HG02884 (cell line): Measurements from ENCODE around the gene NISCH.

ENCODE experiments used
- ATAC-seq: cut with Tn5 transposase; IDR thresholded peaks from one replicate; pipeline ENCODE4 v1.9.1; 2021; ENCODE audit warnings: mild to moderate bottlenecking, moderate library complexity; ENCODE audit not compliant: unreplicated experiment

NISCH gene

DNA sequence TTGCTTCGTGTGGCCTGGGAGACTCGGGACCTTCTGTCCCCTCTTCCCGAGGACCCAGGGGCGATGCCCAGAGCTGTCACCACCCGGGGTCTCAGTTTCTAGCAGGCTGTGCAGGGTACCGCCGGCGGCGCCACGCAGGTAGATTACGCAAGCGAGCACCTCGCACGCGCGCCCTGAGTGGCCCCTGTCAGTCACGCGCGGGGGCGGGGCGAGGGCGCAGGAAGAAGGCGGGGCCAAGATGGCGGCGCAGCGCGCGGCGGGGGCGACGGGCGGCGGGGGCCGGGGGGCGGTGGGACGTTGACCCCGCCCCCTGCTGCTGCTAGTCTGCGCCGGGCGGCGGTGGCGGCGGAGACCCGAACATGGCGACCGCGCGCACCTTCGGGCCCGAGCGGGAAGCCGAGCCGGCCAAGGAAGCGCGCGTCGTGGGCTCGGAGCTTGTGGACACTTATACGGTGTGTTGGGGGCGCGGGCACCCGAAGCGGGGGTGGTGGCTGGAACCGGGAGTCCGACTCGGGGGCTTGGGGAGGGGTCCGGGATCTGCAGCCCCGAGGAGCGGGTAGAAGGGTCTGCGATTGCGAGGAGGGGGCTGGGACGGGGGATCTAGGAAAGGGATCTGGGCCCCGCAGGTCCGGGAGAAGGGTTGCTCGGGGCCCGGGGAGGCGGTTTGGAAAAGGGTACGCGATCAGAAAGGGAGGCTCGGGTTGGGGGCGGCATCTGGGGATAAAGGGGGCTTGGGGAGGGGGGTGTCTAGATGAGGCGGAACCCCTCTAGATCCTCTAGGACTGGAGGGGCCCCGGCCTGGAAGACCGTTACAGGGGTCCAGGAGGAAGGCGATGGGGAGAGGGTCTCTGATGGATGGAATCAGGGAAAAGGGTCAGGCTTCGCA lies at the start of gene NISCH:
TSS of gene NISCH (plus strand) at position 322 of the 886 bp plus-strand sequence. CDS start at position 360, 38 bp downstream.
- peak; percentile 78 for ATAC-seq

DNA sequence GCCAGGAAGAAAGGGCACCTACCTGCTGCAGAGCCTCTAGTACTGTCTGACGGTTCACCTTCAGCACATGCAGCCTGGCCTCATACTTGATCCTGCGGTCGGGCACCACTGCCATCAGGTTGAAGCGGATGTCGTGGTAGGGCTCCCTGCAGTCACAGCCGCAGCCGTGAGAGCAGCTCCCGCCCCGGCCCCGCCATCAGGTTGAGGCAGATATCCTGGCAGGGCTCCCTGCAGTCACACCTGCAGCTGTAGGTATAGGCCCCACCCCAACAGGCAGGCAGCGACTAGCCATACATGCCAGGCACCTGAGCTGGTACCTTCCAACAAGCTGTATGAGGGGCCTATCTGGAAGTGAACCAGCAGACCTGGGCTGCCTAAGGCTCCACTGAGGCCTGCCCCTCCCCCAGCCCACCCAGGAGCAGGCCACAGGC lies 49.2 kb upstream of the NISCH start:
- no peak for ATAC-seq

DNA sequence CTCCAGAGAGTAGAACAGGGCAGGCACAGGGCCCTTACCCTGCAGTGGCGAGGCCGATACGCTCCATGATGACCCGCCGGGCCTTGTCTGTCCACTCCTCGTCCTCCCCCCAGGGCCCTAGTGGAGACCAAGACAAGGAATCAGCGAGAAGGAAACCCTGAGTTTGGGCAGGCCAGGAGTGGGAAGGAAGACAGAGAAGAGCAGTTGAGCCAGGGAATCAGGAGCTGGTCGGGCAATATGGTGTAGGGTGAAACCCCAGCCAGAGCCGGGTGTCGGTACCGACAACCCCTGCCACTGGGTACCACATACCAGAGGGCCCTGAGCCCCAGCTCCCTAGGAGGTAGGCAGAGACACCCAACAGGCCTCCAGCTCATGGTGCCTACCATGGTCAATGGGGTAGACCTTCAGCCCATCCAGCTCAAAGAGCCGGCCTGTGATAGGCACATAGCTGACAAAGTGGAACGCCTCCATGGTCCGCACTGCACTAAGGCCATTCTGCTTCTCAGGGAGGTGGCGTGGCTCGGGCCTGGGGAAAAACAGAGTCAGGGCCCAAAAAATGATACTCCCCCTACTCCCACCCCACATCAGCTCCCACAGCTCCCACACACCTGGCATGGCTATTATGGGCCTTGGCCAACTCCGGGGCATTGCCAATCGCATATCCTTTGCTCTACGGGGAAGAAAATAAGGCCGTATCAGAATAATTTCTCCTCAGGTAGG lies 48.5 kb upstream of the NISCH start:
- no peak for ATAC-seq

DNA sequence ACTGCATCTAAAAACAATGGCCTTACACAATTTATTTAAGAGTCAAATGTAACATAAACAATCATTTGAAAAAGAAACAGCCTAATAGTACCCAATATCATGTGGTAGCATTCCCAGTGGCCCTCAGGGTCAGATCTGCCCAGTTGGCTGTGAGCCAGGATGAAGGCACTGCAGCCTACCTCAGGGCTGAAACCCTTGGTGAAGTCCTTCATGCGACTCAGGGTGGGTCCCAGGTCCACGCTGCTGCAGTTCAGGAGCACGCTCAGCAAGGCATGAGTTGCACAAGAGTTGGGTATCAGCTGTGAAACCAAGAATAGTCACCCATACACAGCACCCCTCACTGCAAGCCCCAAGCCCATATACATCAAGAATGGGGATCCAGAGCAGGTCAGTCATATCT lies 47.6 kb upstream of the NISCH start:
- ATAC-seq, result no peak

DNA sequence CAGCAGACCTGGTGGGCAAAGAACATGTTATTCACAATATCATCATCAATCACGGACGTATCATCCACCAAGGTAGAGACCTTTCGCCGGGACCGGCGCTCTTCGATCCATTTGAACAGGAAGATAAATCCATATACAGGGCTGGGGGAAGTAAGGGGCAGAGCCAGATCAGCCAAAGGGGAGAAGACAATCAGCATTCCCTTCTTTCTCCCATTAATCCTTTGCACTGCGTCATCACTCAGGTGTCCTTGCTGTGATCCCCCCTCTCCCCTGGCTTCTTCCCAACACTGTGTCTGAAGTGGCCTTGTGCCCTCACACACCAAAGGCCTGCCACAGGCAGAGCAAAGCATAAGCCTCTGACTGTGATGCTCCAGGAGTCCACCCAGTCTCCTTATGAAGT lies 46.9 kb upstream of the NISCH start:
- no peak for ATAC-seq

DNA sequence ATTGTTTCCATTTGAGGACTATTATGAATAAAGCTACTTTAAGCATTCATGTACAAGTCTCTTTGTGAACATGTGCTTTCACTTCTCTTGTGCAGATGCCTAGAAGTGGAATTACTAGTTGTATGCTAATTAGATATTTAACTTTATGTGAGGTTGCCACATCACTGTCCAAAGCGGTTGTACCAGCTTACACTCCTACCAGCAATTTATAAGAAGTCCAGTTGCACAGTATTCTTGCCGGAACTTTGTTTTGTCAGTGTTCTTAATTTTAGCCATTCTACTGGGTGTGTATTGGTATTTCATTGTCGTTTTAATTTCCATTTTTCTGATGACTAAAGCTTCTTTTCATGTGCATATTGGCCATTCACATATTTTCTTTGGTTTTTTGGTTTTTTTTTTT lies 39.6 kb upstream of the NISCH start:
- ATAC-seq, result no peak

DNA sequence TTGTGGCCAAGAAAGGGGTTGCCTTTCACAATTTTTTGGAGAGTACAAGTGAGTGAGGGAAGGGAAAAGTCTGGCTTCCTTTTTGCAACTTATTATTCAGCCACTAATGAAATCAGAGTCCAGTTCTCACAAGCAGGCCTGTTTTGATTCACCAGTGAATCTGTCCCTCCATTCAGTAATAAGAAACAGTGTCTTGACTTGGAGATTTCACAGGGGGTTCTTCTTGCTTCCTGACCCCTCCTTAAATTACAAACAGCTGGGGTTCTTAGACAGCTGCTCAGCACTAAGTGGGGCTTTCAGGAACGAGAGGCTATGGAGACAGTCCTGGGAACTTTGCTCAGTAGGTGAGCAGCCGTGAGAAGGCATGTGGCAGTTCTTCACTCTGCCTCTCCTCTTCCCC lies 35.0 kb upstream of the NISCH start:
- no peak for ATAC-seq

DNA sequence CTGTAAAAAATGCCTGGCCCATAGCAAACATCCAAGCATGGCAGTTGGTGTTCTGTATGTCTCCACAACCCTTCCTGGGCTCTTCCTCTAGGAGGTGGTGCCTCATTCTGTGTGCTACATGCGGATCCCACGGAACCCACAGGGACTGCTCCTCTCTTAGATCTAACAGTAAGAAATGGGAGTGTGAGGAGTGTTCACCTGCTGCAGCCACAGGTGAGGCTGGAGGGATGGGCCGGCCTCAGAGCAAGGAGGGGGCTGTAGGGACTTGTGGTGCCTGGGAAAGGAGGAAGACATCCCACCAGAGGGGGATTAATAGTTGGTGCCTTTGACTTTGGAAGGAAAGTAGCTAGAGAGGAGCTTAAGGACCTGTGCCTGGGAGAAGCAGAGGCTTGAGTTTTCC lies 32.7 kb upstream of the NISCH start:
- no peak for ATAC-seq

DNA sequence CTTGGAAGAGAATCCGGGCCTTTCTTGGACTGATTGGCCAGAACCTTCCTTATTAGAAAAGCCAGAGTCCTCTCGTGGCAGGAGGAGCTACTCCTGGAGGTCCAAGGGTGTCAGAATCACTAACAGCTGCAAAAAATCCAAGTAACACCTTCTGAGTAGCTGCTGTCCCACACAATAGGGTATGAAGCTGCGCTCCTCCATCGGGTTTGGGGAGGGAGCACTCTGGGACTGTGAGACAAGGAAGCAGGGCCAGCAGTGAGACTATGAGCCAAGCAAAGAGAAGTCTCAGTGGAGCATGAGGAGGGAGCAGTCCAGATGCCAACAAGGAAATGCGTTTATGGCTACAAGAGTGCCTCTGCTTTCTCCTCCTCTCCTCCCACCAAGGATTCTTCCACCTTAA lies 32.2 kb upstream of the NISCH start:
- ATAC-seq, result no peak

DNA sequence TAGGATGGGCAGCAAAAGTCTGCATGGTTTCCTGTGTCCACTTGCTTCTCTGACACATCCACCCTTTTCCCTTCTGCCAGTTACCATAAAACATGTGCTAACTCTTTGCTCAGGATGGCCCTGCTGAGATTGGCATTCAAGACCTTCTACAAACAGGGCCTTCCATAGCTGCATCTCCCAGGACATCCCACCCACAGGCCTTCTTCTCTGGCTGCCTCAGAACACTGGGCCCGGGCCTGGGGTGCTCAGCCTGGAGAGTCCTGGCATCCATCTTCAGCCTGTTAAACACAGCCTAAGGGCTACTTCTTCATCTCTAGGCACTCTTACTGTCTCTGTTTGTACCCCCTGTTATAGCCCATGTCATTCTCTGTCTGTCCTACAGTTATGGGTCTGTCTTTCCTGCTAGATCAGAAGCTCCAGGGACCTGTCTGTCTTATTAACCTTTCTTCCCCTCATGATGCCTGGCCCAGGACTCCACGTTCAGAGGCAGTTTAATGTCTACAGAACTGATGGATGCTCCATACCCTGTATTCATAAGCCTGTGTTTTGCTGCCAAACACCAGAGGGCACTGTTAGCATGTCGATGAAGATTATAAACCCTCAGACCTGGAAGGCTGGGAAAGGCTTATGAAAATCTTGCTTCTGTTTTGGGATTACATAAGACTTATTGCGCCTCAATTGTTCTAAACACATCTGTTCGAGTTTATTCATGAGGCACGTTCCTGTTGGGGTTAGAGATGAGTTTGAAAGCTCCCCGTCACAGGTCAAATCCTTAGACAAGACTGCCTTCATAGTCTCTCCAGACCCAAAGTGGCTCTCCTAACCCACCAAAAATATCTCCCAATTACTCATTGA lies 27.0 kb upstream of the NISCH start:
- no peak for ATAC-seq

DNA sequence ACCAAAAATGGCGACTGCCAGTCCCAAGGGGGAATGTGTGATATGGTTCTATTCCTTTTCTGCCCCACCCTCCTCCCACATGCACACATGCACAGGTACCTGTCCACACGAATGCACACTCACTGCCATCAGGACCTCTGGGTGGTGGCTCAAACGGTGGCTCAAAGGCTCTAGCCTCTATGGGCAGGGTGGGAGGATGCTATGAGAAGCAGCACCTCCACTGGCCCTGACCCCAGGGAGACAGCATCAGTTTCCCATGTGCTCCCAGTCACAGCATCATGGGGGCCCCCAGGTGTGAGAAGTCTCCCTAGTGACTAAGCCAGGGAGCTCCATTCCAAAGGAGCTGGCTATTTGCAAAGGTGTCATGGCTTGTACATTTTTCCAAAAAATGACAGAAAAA lies 26.4 kb upstream of the NISCH start:
- no peak for ATAC-seq

DNA sequence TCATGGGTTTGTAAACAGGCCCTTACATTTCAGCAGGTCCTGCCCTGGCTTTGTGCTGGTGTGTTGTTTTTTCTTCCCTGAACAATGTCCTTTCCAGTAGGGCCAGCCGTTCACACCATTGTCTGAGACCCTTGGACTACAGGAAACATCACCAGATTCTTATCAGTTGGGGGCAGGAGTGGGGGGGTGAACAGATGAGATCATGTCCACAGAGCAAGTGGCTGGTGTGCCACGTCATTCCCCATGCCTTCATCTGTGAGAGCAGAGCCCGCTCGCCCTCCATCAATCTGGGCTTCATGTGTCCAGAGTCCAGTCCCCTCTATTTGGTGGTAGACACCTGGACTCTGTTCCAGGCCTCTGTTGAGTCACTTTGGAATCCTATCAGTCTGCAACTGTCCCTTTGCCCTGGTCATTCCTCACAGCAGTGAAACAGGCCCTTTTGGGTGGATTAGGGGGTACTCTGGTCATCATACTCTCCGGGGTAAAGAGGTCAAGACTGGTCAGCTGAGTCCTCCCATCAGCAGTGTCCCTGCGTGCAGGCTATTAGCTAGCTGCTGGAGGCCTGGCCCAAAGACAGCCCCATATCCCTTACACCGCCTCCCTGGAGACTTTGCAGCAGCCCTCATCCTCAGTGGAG lies 25.5 kb upstream of the NISCH start:
- no peak for ATAC-seq

DNA sequence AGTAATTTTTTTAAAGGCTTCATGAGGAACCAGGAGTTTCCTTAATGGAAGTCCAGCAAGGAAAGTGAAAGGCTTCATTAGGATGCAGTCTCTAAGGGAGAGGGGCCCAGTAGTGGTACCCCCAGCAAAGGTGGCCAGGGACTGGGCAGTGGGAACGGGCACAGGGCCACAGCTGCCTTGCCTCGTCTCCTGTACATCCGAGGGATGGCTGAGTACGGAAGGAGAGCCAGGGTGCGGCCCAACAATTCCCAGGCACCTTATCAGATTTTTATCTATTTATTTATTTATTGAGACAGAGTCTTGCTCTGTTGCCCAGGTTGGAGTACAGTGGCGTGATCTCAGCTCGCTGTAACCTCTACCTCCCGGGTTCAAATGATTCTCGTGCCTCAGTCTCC lies 25.0 kb upstream of the NISCH start:
- no peak for ATAC-seq

DNA sequence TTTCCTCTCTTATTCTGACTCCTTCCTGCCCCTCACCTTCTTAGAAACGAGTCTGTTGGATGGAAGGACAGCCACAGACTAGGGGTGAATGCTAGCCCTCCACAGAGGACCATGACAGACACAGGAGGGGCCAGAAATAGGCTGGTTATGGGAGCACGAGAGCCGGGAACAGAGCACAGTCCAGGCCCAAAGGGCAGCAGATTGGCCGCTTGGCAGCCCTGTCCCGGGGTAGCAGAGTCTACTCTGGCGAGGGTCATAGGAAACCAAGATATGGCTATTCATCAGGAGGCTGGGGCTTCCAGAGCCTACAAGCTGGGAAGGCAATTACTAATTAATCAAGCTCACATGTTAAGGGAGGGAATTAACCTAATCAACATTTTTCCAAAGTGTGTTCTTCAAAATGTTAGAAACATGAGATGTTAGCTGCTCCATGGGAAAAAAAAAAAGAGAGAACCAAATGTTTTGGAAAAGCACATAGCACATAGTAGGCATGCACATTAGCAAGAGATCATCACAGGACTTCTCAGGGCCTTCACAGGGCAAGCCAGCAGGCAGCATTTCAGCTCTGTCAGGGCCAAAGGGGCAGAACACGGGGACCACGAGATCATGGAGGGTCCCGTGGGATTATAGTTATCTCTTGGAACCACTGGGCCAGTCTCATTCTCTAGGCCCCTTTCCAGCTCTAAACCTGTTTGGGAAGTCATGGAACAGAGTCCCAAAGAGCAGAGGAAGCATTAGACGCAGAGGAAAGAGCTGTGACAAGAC lies 23.8 kb upstream of the NISCH start:
- ATAC-seq, result no peak

DNA sequence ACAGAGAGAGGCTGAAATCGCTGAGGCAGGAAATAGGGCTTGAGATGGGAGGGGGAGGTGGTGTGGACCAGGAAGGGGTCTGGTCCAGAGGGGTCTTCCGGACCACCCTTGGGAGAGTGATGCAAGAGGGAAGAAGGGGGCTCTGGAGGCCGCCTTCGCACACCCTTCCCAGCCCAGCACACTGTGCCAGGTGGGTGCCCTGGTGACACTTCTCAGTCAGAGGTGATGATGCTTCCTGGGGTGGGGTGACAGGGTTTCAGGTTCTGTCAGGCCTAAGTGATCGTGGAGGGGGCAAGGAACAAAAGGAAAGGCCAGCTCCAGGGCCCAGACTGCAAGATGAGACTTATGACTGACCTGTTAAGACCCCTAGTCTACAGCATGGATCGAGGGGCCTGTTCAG lies 23.2 kb upstream of the NISCH start:
- ATAC-seq, result no peak

DNA sequence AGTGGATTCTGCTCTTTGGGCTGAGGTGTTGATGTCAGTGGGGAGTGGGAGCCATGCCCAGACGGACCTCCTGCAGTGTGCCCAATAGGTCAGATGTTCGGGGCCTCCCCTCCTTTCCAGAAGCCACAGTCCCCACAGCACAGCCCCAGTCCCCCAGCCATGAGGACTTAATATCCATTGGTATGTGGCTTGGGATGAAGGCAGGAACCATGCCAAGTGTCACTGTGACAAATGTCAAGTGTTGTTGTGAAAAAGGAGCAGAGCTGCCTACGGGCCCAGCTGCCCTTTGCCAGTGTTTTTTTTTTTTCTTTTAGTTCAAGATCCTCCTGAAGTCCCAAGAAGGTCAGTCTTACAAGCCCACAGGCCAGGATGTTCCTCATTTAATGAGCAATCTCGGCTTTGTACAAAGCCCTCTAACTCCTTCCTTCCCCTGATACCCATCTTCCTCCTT lies 22.7 kb upstream of the NISCH start:
- no peak for ATAC-seq

DNA sequence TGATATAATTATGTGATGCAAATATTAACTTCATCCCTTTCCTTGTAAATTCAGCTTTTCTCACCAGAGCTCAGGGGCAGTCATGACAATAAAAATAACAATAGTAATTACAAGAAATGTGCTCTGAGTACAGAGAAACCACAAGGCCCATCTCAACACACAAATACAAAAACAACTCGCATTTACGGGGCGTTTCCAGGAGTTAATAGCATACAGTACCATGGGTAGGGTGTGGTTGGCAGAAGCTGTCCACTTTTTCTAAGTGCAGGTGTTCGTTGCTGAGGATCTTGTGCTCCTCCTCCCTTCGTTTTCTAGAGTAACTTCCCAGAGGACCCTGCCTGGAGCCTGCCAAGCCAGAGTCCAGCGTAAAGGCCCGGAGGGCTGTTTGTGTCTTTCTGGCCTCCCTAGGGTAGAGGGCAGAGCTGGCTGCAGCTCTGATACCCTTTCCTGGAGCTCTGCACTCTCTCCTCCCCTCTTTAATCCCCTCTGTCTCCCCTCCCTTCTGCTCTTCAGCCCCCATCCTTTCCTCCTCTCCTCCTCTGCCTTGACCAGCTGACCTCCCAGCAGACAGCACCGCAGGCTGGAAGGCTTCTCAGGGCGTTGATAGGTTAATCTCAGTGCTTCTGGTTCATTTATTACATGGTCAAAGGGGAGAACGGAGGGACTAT lies 21.9 kb upstream of the NISCH start:
- ATAC-seq, result no peak

DNA sequence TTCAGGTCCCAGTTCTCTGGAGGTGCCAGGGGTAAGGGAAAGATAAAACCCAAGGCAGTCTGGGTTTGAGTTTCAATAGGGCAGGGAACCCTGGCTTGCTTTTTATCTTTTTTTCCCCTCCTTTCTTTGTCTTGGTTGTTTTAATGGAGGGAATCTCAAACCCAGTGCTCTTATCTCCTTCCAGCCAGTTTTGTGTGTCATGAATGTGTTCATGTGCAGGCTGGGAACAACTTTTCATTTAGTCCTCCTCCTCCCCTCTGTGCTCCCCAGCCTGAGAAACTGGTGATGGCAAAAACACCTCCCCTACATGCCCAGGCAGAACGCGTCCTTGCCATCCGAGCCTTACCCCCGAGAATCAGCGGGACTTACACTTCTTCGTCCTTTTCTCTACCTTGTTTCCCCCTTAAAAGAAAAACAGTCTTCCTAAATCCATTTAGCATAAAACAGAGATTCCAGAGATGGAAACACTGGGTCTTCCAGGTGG lies 21.4 kb upstream of the NISCH start:
- no peak for ATAC-seq

DNA sequence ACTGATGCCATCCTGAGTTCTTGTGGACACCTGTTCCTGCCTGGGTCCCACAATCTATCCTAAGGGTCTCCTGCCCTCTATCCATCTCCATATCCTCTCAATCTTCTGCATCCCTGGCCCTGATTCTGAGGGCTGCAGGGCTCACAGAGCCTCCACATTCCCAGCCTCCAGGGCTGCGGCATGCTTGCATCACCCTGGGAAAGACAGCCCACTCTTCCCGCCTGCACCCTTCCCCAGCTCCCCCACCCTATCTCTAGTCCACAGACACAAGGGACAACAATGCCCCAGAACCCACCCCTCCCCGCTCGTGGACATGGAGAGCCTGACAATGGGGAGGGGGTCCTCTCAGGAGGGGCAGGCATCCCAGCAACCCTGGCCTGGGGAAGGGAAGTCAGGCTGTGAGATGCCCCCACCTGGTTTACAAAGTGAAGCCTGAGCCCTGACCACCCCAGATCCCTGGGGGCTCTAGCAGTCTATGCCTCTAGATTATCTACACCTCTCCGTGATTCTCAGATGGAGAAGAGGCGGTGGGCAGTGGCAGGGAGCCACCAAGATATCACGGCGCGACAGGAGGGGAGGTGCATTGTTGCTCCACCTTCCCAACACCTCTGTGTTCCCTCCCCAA lies 20.8 kb upstream of the NISCH start:
- no peak for ATAC-seq
